Measurements from ENCODE around the gene TPMT. TPM values are rescaled to one million over a fixed set of nuclear protein-coding genes. Genes with fewer than 3 reads are reported as not detected.
"Not testable (repeated sequence)": the region's sequence is repeated elsewhere in the genome, so short reads cannot be mapped to it uniquely, and the experiment has no call there.

TPMT gene
- total RNA-seq, 2 experiments from 2014 or later: 6.6 to 7.0 TPM

DNA sequence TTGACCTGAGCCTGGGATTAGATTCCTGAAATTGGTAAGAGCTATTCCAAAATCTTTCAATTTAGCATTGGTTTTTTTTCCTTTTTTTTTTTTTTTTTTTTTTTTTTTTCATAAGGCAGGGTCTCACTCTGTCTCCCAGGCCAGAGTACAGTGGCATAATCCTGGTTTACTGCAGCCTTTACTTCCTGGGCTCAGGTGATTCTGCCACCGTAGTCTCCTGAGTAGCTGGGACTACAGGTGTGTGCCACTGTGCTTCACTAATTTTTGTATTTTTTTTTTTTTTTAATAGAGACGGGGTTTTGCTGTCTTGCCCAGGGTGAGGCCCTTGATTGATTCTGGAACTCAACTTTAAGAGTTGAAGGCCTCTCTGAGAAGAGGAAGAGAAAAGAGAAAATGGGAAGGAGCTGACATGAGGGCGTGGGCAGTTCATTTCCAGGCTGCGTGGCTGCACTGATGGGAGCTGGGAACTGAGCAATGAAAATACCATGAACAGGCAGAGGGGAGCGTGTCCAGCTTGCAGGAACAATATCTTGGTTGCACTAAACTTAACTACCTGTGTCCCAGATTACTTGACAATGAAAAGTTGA lies 25.0 kb upstream of the TPMT start:
- intact Hi-C loops (cut with micrococcal nuclease): no loop called here
- DNase-seq (no peak), ATAC-seq (no peak)
- POLR2A ChIA-PET: no interaction called here
- TF ChIP-seq, protein P1, sequence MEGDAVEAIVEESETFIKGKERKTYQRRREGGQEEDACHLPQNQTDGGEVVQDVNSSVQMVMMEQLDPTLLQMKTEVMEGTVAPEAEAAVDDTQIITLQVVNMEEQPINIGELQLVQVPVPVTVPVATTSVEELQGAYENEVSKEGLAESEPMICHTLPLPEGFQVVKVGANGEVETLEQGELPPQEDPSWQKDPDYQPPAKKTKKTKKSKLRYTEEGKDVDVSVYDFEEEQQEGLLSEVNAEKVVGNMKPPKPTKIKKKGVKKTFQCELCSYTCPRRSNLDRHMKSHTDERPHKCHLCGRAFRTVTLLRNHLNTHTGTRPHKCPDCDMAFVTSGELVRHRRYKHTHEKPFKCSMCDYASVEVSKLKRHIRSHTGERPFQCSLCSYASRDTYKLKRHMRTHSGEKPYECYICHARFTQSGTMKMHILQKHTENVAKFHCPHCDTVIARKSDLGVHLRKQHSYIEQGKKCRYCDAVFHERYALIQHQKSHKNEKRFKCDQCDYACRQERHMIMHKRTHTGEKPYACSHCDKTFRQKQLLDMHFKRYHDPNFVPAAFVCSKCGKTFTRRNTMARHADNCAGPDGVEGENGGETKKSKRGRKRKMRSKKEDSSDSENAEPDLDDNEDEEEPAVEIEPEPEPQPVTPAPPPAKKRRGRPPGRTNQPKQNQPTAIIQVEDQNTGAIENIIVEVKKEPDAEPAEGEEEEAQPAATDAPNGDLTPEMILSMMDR (IDR thresholded peaks at IDR 0.05): no peak
- CTCF ChIA-PET: no interaction called here
- Mint-ChIP-seq H3K4me3 (no peak overlapping the region), H3K27ac (no peak overlapping the region), H3K9me3 (no peaks in the 10 kb centered on the region), H3K36me3 (ENCODE audit: low read depth) (peaks cover 35% of the 10 kb centered on the region), H3K27me3 (no peaks in the 10 kb centered on the region), H3K4me1 (ENCODE audit: low read depth) (peaks cover 1% of the 10 kb centered on the region)

DNA sequence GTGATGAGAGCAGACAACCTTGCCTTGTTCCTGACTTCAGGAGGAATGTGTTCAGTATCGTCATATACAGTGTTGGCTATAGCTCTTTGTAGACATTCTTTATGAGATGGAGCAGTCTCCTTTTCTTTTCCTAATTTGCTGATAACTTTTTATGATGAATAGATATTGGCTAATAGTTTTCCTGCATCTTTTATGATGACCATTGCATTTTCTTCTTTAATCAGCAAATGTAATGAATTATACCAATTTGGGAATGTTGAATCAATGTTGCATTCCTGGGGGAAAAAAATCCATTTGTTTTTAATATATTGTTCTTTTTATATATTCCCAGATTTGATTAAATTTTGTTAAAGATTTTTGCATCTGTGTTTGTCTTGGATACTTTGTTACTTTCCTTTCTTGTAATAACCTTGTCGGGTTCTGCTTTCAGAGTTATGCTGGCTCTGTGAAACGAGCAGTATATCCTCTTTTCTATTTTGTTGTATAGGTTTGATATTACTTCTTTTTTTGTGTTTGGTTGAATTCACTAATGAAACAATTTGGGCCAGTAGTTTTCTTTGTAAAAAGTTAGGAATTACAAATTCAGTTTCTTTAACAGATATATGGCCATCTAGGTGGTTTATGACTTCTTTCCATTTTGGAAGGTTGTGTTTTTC lies 24.2 kb upstream of the TPMT start:
- TF ChIP-seq, protein P1 (IDR thresholded peaks at IDR 0.05): no peak
- H3K27ac Mint-ChIP-seq: no peak overlapping the region
- ChIA-PET CTCF (no interaction called here), POLR2A (no interaction called here)
- H3K4me3 Mint-ChIP-seq: no peak overlapping the region
- intact Hi-C loops (cut with micrococcal nuclease): no loop called here
- DNase-seq (no peak), ATAC-seq (no peak)
- no peaks in the 10 kb centered on the region for H3K9me3 Mint-ChIP-seq
- H3K27me3 Mint-ChIP-seq: no peaks in the 10 kb centered on the region
- H3K36me3 Mint-ChIP-seq (ENCODE audit: low read depth): peaks cover 41% of the 10 kb centered on the region
- H3K4me1 Mint-ChIP-seq (ENCODE audit: low read depth): peaks cover 1% of the 10 kb centered on the region

DNA sequence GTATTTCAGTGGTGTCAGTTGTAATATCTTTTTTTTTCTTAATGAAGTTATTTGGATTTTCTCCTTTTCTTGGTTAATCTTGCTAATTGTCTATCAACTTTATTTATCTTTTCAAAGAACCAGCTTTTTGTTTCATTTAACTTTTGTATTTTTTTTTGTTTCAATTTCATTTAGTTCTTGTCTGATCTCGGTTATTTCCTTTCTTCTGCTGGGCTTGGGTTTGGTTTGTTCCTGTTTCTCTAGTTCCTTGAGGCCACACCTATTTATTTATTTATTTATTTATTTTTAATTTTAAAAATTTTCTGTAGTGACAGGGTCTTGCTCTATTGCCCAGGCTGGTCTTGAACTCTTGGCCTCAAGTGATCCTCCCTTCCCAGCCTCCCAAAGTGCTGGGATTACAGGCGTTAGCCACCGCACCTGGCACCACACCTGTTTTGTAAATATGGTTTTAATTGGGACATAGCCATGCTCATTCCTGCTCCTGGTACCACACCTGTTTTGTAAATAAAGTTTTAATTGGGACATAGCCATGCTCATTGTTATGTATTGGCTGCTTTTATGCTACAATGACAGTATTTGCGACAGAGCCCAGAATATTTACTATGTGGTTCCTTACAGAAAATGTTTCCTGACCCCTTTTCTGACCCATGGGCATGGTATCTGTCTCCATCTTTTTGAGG lies 22.5 kb upstream of the TPMT start:
- DNase-seq (no peak), ATAC-seq (no peak)
- Mint-ChIP-seq H3K27ac (no peak overlapping the region), H3K4me3 (no peak overlapping the region), H3K27me3 (no peaks in the 10 kb centered on the region), H3K36me3 (ENCODE audit: low read depth) (peaks cover 47% of the 10 kb centered on the region), H3K4me1 (ENCODE audit: low read depth) (peaks cover 1% of the 10 kb centered on the region), H3K9me3 (no peaks in the 10 kb centered on the region)
- CTCF ChIA-PET: no interaction called here
- TF ChIP-seq, protein P1 (IDR thresholded peaks at IDR 0.05): no peak
- intact Hi-C loops (cut with micrococcal nuclease): no loop called here
- POLR2A ChIA-PET: no interaction called here

DNA sequence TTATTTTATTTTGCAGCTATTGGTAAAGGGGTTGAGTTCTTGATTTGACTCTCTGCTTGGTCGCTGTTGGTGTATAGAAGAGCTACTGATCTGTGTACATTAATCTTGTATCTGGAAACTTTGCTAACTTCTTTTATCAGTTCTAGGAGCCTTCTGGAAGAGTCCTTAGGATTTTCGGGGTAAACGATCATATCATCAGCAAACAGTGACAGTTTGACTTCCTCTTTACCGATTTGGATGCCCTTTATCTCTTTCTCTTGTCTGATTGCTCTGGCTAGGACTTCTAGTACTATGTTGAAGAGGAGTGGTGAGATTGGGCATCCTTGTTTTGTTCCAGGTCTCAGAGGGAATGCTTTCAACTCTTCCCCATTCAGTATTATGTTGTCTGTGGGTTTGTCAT lies 21.3 kb upstream of the TPMT start:
- H3K27me3 Mint-ChIP-seq; intact Hi-C loops (cut with micrococcal nuclease); CTCF ChIA-PET; H3K27ac Mint-ChIP-seq; H3K4me3 Mint-ChIP-seq; ATAC-seq; DNase-seq; H3K9me3 Mint-ChIP-seq; H3K4me1 Mint-ChIP-seq (ENCODE audit: low read depth); POLR2A ChIA-PET: not testable (repeated sequence)
- peaks cover 51% of the 10 kb centered on the region for H3K36me3 Mint-ChIP-seq (ENCODE audit: low read depth)

DNA sequence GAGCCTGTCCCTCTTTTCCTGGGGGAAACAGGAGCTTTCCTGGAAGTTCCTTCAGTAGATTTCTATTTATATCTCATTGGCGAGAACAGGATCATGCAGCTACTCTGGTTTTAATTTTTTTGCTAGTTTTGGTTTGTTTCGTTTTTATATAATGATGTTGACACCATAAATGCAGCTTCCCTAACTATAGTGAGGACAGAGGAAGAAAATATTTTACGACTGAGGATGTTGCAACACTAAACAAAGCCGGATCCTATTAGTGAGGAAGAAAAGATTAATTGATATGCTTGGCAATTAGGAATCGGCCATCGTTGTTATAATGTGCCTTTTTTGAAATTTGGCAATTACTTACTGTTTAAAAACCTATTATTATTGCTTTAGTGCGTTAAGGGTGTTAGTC lies 17.0 kb upstream of the TPMT start:
- CTCF ChIA-PET: no interaction called here
- Mint-ChIP-seq H3K4me1 (ENCODE audit: low read depth) (peaks cover 1% of the 10 kb centered on the region), H3K27ac (no peak overlapping the region), H3K36me3 (ENCODE audit: low read depth) (peaks cover 50% of the 10 kb centered on the region), H3K4me3 (no peak overlapping the region), H3K27me3 (no peaks in the 10 kb centered on the region), H3K9me3 (peaks cover 3% of the 10 kb centered on the region)
- POLR2A ChIA-PET: interaction anchor here (0.6 kb wide), 1 partner anchor 1010 kb away, joined by 4 read pairs; no protein-coding TSS in a partner anchor
- intact Hi-C loops (cut with micrococcal nuclease): no loop called here
- TF ChIP-seq, protein P1 (IDR thresholded peaks at IDR 0.05): no peak
- ATAC-seq: no peak
- DNase-seq: no peak
